Measurements from ENCODE around the gene PRM1.

Gene PRM1

GRCh38 chr16:11250786-11251524 lies 30.2 kb downstream of the PRM1 start:
- H3K36me3 ChIP-seq (ENCODE audit: insufficient read depth, low read length), result peaks cover 11% of the 10 kb centered on the region
- peaks cover 11% of the 10 kb centered on the region for H3K4me1 ChIP-seq (ENCODE audit: insufficient read depth, low read length)
- no peak overlapping the region for H3K9ac ChIP-seq (ENCODE audit: low read depth, low read length)
- no peaks in the 10 kb centered on the region for H3K9me3 ChIP-seq (ENCODE audit: control insufficient read depth, insufficient read depth, low read length)

DNA sequence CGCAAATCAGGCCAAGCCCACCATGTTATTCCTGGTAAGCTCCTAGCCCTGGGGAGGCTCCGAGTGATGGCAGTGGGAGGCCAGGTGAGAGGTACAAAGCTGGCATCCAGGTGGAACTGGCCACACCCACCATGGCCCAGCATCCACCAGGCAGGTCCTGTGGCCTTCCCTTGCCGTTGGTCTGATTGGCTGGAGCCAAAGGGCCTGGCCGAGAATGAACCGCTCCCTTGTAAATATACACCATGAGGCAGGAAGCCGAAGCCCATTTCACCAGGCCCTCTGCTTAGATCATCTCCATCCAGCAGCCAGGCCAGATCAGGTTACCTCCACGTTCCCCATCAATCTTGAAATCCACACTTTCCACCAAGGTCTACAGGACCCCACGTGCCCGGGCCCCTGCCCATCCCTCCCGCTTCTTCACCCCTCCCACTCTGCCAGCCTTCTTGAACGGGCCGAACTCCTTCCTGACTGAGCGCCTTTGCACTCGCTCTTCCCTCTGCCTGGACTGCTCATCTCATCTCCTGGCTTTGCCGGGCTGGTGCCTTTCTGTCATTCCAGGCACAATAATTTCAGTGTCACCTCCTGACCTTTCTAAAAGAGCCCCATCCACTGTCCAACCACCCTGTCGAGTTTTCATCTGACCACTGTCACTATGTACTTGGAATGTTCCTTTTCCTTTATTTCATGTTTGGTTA lies 30.9 kb downstream of the PRM1 start:
- Histone ChIP-seq H3K36me3 (ENCODE audit: insufficient read depth, low read length) (peaks cover 11% of the 10 kb centered on the region), H3K9ac (ENCODE audit: low read depth, low read length) (no peak overlapping the region), H3K9me3 (ENCODE audit: control insufficient read depth, insufficient read depth, low read length) (no peaks in the 10 kb centered on the region), H3K4me1 (ENCODE audit: insufficient read depth, low read length) (peaks cover 11% of the 10 kb centered on the region)

DNA sequence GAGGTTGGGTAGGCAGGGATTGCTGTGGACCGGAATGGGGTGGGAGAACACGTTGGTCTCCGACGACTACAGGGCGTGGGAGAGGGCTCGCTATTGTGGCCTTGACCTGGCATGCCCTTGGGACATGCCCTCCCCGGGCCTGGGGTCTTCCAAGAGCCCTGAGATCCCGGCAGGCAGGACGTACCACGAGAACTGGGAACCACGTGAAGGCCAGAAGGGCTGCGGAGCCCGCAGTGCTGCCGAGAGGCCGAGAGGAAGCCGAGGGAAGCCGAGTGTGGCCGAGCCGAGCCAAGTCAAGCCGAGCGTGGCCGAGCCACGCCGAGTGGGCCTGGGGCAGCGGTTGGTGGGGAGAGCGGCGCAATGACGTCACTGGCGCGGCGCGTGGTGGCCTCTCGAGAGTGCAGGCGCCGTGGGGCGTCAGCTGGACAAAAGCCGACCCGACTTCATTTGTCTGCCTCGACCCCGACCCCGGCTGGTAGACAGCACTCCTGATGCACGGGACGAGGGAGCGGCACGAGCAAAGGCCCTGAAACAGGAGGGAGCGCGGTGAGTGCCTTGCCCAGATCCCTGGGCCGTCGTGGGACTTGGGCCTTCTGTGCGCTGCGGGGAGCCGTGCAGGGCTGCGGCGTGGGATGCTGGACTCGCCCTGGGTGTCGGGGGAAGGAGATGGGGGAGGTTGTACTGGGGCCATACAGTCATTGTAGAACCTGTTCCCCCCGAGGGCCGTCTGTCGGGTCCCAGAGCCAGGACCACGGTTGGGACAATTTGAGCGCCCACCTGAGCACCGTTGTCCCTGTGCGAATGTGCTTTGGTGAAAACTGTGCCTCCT lies 31.7 kb downstream of the PRM1 start:
- peaks cover 11% of the 10 kb centered on the region for H3K4me1 ChIP-seq (ENCODE audit: insufficient read depth, low read length)
- no peak overlapping the region for H3K9ac ChIP-seq (ENCODE audit: low read depth, low read length)
- H3K36me3 ChIP-seq (ENCODE audit: insufficient read depth, low read length), result peaks cover 5% of the 10 kb centered on the region
- no peaks in the 10 kb centered on the region for H3K9me3 ChIP-seq (ENCODE audit: control insufficient read depth, insufficient read depth, low read length)

GRCh38 chr16:11248133-11248532 lies 33.0 kb downstream of the PRM1 start:
- Histone ChIP-seq H3K9me3 (ENCODE audit: control insufficient read depth, insufficient read depth, low read length) (no peaks in the 10 kb centered on the region), H3K36me3 (ENCODE audit: insufficient read depth, low read length) (peaks cover under 1% of the 10 kb centered on the region; the same call in 1 of the 2 replicates), H3K9ac (ENCODE audit: low read depth, low read length) (no peak overlapping the region), H3K4me1 (ENCODE audit: insufficient read depth, low read length) (peaks cover under 1% of the 10 kb centered on the region; the same call in 1 of the 2 replicates)

DNA sequence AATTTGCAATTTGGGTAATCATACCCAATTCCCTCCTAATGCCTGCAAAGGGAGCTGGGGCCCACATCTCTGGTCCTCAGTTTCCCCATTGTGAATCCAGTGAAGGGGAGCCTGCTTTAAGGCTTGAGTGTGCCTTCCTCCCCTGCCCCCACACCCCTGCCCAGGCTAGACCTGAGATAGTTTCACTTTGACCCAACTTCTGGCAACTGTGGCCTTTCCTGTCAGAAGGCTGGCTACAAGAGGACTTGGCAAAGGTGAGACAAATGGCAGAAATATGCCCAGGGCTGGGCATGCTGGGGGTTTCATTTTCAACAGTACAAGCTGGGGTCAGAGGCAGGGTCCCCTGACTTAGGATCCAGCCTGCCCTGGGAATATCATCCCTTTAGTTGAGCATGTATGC lies 35.1 kb downstream of the PRM1 start:
- Histone ChIP-seq H3K9me3 (ENCODE audit: control insufficient read depth, insufficient read depth, low read length) (no peaks in the 10 kb centered on the region), H3K9ac (ENCODE audit: low read depth, low read length) (no peak overlapping the region), H3K4me1 (ENCODE audit: insufficient read depth, low read length) (no peaks in the 10 kb centered on the region), H3K36me3 (ENCODE audit: insufficient read depth, low read length) (no peaks in the 10 kb centered on the region)

- Histone ChIP-seq H3K9me3 (ENCODE audit: control insufficient read depth, insufficient read depth, low read length) (no peaks in the 10 kb centered on the region), H3K4me1 (ENCODE audit: insufficient read depth, low read length) (no peaks in the 10 kb centered on the region; the same call in 1 of the 2 replicates), H3K9ac (ENCODE audit: low read depth, low read length) (no peak overlapping the region), H3K36me3 (ENCODE audit: insufficient read depth, low read length) (no peaks in the 10 kb centered on the region)
Observed at GRCh38 chr16:11245222-11245737, 35.9 kb downstream of the PRM1 start.

GRCh38 chr16:11242658-11243057 lies 38.5 kb downstream of the PRM1 start:
- Histone ChIP-seq H3K9me3 (ENCODE audit: control insufficient read depth, insufficient read depth, low read length) (no peaks in the 10 kb centered on the region), H3K4me1 (ENCODE audit: insufficient read depth, low read length) (no peaks in the 10 kb centered on the region; the same call in 1 of the 2 replicates), H3K9ac (ENCODE audit: low read depth, low read length) (no peak overlapping the region), H3K36me3 (ENCODE audit: insufficient read depth, low read length) (no peaks in the 10 kb centered on the region)

- H3K36me3 ChIP-seq (ENCODE audit: insufficient read depth, low read length), result no peaks in the 10 kb centered on the region
- H3K9ac ChIP-seq (ENCODE audit: low read depth, low read length), result no peak overlapping the region
- H3K9me3 ChIP-seq (ENCODE audit: control insufficient read depth, insufficient read depth, low read length), result no peaks in the 10 kb centered on the region
- H3K4me1 ChIP-seq (ENCODE audit: insufficient read depth, low read length), result no peaks in the 10 kb centered on the region; the same call in 1 of the 2 replicates
Observed at GRCh38 chr16:11241480-11242204, 39.5 kb downstream of the PRM1 start.

GRCh38 chr16:11240636-11241473 lies 40.3 kb downstream of the PRM1 start:
- no peaks in the 10 kb centered on the region for H3K36me3 ChIP-seq (ENCODE audit: insufficient read depth, low read length)
- no peak overlapping the region for H3K9ac ChIP-seq (ENCODE audit: low read depth, low read length)
- no peaks in the 10 kb centered on the region; the same call in 1 of the 2 replicates for H3K4me1 ChIP-seq (ENCODE audit: insufficient read depth, low read length)
- no peaks in the 10 kb centered on the region for H3K9me3 ChIP-seq (ENCODE audit: control insufficient read depth, insufficient read depth, low read length)

DNA sequence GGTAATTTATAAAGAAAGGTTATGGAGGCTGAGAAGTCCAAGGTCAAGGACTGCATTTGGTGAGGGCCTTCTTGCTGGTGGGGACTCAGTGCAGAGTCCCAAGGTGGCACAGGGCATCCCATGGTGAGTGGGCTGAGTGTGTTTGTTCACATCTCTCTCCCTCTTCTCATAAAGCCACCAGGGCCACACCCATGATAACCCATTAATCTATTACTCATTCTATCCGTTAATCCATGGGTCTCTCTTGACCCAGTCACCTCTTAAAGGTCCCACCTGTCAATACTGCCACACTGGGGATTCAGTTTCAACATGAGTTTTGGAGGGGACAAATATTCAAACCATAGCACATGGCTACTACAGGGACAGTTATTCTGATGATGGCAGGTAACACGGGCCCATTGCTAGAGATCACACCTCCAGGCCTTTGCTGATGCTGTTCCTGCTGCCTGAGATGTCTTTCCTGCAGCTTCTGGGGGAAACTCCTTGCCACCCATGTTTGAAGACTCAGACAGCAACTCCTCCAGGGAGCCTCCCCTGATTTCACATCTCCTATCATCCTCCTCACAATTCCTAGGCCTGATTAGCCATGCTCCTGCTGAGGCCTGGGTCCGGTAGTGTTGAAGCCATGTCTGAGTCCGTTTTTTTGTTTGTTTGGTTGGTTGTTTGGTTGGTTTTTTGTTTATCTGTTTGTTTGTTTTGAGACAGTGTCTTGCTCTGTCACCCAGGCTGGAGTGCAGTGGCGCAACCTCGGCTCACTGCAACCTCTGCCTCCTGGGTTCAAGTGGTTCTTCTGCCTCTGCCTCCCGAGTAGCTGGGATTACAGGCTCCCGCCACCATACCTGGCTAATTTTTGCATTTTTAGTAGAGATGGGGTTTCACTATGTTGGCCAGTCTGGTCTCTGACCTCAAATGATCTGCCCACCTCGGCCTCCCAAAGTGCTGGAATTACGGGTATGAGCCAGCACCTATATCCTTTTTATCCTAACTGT lies 41.2 kb downstream of the PRM1 start:
- Histone ChIP-seq H3K9ac (ENCODE audit: low read depth, low read length) (no peak overlapping the region), H3K36me3 (ENCODE audit: insufficient read depth, low read length) (no peaks in the 10 kb centered on the region), H3K9me3 (ENCODE audit: control insufficient read depth, insufficient read depth, low read length) (no peaks in the 10 kb centered on the region), H3K4me1 (ENCODE audit: insufficient read depth, low read length) (no peaks in the 10 kb centered on the region; the same call in 1 of the 2 replicates)

DNA sequence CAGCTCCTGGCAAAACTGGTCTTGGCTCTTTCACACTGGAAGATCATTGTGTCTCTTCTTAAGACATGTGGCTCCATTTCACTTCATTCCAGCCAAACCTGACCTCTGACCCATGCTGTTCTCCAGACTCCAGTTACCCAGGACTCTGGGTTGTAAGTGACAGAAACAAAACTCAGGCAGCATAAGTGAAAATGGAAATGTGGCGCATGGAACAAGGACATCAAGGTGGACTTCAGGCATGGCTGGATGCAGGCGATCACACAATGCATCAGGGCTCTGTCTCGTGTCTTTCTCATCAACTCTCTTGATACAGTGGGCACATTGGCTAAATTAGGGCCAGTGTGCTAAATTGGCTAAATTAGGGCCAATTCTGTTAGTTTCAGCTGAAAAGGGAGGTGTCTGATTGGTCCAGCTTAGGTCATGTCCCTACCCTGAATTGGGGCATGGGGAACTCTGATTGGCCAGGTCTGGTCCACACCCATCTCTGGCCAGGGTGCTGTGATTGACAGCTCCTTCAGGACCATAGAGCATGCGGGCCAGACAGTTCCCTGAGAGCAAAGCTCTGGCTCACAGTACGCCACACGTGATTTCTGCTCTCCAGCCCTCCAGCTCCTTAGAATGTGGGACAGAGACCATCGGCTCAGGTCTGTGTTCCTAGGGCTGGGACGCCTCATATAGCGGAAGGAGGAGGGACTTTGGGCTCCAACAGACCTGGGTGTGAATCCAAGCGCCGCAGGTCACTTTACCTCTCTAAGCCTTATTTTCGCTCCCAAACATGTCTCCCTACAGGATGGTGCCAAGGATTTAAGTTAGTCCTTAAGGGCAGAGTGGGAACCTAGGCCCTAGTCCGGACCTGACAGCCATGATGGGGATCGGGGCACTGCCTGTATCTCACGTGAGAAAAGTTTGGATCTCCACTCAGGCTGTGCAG lies 42.6 kb downstream of the PRM1 start:
- Histone ChIP-seq H3K4me1 (ENCODE audit: insufficient read depth, low read length) (no peaks in the 10 kb centered on the region; the same call in 1 of the 2 replicates), H3K36me3 (ENCODE audit: insufficient read depth, low read length) (no peaks in the 10 kb centered on the region), H3K9ac (ENCODE audit: low read depth, low read length) (no peak overlapping the region), H3K9me3 (ENCODE audit: control insufficient read depth, insufficient read depth, low read length) (no peaks in the 10 kb centered on the region)
